GM23338 (cell line): ENCODE measurements around the gene ZNF527.

Source experiments
- EZH2 ChIP-seq: fragments of 200-600 bp; sonication (generic); IDR thresholded peaks from one replicate; pipeline ENCODE4 v1.8.0; 2017; ENCODE audit warnings: antibody characterized with exemption, mild to moderate bottlenecking, low read depth; ENCODE audit not compliant: unreplicated experiment
- POLR2AphosphoS5 ChIP-seq: IDR thresholded peaks from 2 replicates; pipeline ENCODE4 v1.6.1; 2016; ENCODE audit warnings: antibody characterized with exemption, low read depth

- TF ChIP-seq POLR2AphosphoS5 (no peak), EZH2 (no peak)
Measured at GRCh38 chr19:37346091-37346490, 24.8 kb upstream of the ZNF527 start.
